Measurements from ENCODE around the gene PI4KA. TPM values are rescaled to one million over a fixed set of nuclear protein-coding genes. Genes with fewer than 3 reads are reported as not detected.
"Not testable (repeated sequence)": the region's sequence is repeated elsewhere in the genome, so short reads cannot be mapped to it uniquely, and the experiment has no call there.

Gene PI4KA
- total RNA-seq, 1 experiment from 2014 or later, result 54.3 TPM

GRCh38 chr22:20672082-20672424 lies 186.6 kb downstream of the PI4KA start:
- in situ Hi-C loops (cut with HindIII; ENCODE audit: low pct_unique_long_range_greater_than_20kb, low sequenced_read_pairs) (no loop called here), intact Hi-C loops (cut with micrococcal nuclease; ENCODE audit: unreplicated experiment) (no loop called here)
- Histone ChIP-seq H3K4me3 (ENCODE audit: low read depth in 2 of 2, low read length in 2 of 2) (no peak overlapping the region), H3K27ac (ENCODE audit: low read length) (no peak overlapping the region), H3K36me3 (ENCODE audit: control insufficient read depth, insufficient read depth, low read length) (no peaks in the 10 kb centered on the region), H3K27me3 (ENCODE audit: control insufficient read depth, insufficient read depth, low read length) (no peaks in the 10 kb centered on the region; the same call in 1 of the 2 replicates), H3K4me1 (ENCODE audit: control insufficient read depth, insufficient read depth, low read length) (no peaks in the 10 kb centered on the region), H3K9me3 (ENCODE audit: control insufficient read depth, insufficient read depth, low read depth, low read length) (no peaks in the 10 kb centered on the region)
- BruUV-seq (replicated peaks), result no TSS peak
- ATAC-seq (no peak), DNase-seq (ENCODE audit: low read depth, low spot score) (no peak)
- no peak for TF ChIP-seq SIN3A (IDR thresholded peaks at IDR 0.05; ENCODE audit: borderline replicate concordance, insufficient read depth, low read depth, low read length)
- no peak for TF ChIP-seq CTCF (IDR thresholded peaks at IDR 0.05)
- no peak for TF ChIP-seq POLR2AphosphoS5 (IDR thresholded peaks at IDR 0.05; ENCODE audit: low read depth, low read length)
- TF ChIP-seq TCF7L2 (IDR thresholded peaks at IDR 0.05; ENCODE audit: low read depth, low read length), result no peak
- TF ChIP-seq REST (IDR thresholded peaks at IDR 0.05; ENCODE audit: insufficient read depth in 1 of 2, low read depth in 2 of 2, low read length in 1 of 2), result no peak
- POLR2A ChIA-PET, result no interaction called here
- CTCF ChIA-PET, result no interaction called here

- no peak overlapping the region for H3K27ac ChIP-seq (ENCODE audit: low read length)
- intact Hi-C loops (cut with micrococcal nuclease; ENCODE audit: unreplicated experiment), result no loop called here
- ChIA-PET CTCF (no interaction called here), POLR2A (no interaction called here)
- H3K27me3 ChIP-seq (ENCODE audit: control insufficient read depth, insufficient read depth, low read length), result no peaks in the 10 kb centered on the region; the same call in 1 of the 2 replicates
- in situ Hi-C loops (cut with HindIII; ENCODE audit: low pct_unique_long_range_greater_than_20kb, low sequenced_read_pairs), result no loop called here
- H3K4me3 ChIP-seq (ENCODE audit: low read depth in 2 of 2, low read length in 2 of 2), result no peak overlapping the region
- TF ChIP-seq REST (IDR thresholded peaks at IDR 0.05; ENCODE audit: insufficient read depth in 1 of 2, low read depth in 2 of 2, low read length in 1 of 2) (no peak), CTCF (IDR thresholded peaks at IDR 0.05) (no peak), SIN3A (IDR thresholded peaks at IDR 0.05; ENCODE audit: borderline replicate concordance, insufficient read depth, low read depth, low read length) (no peak)
- H3K36me3 ChIP-seq (ENCODE audit: control insufficient read depth, insufficient read depth, low read length), result no peaks in the 10 kb centered on the region
- no TSS peak for BruUV-seq (replicated peaks)
- no peaks in the 10 kb centered on the region for H3K4me1 ChIP-seq (ENCODE audit: control insufficient read depth, insufficient read depth, low read length)
- no peak for DNase-seq (ENCODE audit: low read depth, low spot score)
- no peaks in the 10 kb centered on the region for H3K9me3 ChIP-seq (ENCODE audit: control insufficient read depth, insufficient read depth, low read depth, low read length)
- no peak for ATAC-seq
Observed at GRCh38 chr22:20671409-20672081, 187.1 kb downstream of the PI4KA start.

GRCh38 chr22:20670457-20671261 lies 188.0 kb downstream of the PI4KA start:
- intact Hi-C loops (cut with micrococcal nuclease; ENCODE audit: unreplicated experiment); ATAC-seq: not testable (repeated sequence)

More at GRCh38 chr22:20670457-20671261, 188.0 kb downstream of the PI4KA start:
- DNase-seq (ENCODE audit: low read depth, low spot score); H3K9me3 ChIP-seq (ENCODE audit: control insufficient read depth, insufficient read depth, low read depth, low read length); H3K27ac ChIP-seq (ENCODE audit: low read length); H3K4me1 ChIP-seq (ENCODE audit: control insufficient read depth, insufficient read depth, low read length); H3K4me3 ChIP-seq (ENCODE audit: low read depth in 2 of 2, low read length in 2 of 2); BruUV-seq (replicated peaks); POLR2A ChIA-PET; H3K27me3 ChIP-seq (ENCODE audit: control insufficient read depth, insufficient read depth, low read length); in situ Hi-C loops (cut with HindIII; ENCODE audit: low pct_unique_long_range_greater_than_20kb, low sequenced_read_pairs); H3K36me3 ChIP-seq (ENCODE audit: control insufficient read depth, insufficient read depth, low read length); CTCF ChIA-PET: not testable (repeated sequence)
